ENCODE measurements around the gene RANBP10. TPM values are rescaled to one million over a fixed set of nuclear protein-coding genes. Genes with fewer than 3 reads are reported as not detected.
"Not testable (repeated sequence)": the region's sequence is repeated elsewhere in the genome, so short reads cannot be mapped to it uniquely, and the experiment has no call there.

Gene RANBP10
- total RNA-seq, 6 experiments from 2014 or later, result 15.1 to 38.4 (median 22.7) TPM

DNA sequence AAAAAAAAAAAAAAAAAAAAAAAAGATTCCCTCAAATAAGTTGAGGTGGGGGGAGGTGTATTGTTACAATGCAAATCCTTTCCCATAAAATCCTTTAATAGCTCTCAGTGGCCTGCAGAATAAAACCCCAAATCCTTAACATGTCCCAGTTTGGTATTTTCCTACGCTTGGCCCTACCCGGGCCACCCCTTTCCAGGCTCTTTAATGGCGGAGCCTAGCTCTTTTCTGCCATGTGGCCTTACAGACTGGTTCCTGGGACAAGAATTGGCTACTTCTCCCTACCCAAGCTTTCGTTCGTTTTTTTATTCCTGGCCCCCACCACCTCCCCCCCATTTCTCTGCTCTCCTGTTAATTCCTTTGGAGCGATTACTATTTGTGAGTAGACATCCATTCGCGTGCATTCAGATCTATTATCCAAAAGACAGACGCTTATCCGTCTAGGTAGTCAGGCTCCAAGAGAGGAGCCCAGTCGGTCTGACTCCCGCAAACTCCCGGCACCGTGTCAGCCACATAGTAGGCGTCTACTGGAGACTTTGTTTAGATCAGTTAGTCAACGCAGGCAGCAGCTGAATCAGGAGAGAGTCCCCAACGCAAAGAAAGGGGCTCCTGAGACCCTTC lies 34.9 kb upstream of the RANBP10 start:
- no peak for TF ChIP-seq POLR2A (IDR thresholded peaks at IDR 0.05)
- TF ChIP-seq, protein P1, sequence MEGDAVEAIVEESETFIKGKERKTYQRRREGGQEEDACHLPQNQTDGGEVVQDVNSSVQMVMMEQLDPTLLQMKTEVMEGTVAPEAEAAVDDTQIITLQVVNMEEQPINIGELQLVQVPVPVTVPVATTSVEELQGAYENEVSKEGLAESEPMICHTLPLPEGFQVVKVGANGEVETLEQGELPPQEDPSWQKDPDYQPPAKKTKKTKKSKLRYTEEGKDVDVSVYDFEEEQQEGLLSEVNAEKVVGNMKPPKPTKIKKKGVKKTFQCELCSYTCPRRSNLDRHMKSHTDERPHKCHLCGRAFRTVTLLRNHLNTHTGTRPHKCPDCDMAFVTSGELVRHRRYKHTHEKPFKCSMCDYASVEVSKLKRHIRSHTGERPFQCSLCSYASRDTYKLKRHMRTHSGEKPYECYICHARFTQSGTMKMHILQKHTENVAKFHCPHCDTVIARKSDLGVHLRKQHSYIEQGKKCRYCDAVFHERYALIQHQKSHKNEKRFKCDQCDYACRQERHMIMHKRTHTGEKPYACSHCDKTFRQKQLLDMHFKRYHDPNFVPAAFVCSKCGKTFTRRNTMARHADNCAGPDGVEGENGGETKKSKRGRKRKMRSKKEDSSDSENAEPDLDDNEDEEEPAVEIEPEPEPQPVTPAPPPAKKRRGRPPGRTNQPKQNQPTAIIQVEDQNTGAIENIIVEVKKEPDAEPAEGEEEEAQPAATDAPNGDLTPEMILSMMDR (IDR thresholded peaks at IDR 0.05), result no peak
- Histone ChIP-seq H3K4me1 (peaks cover 0 to 31% (median 7%) of the 10 kb centered on the region in 4 donors), H3K36me3 (no peaks in the 10 kb centered on the region), H3K9me3 (no peaks in the 10 kb centered on the region), H3K27ac (peak overlapping the region; percentile 98 to 99 (median 98)), H3K27me3 (no peaks in the 10 kb centered on the region), H3K4me3 (peak overlapping the region; percentile 74 to 87 (median 83))
- WGBS (ENCODE audit: insufficient coverage, low coverage, low lambda C conversion rate, missing lambda C conversion rate), result 42% methylated on average over 17 of the region's 17 CpGs
- DNase-seq (no peak), ATAC-seq (peak in 1 of 4 donors; percentile 1)
- intact Hi-C loops (cut with DNase I), result no loop called here

DNA sequence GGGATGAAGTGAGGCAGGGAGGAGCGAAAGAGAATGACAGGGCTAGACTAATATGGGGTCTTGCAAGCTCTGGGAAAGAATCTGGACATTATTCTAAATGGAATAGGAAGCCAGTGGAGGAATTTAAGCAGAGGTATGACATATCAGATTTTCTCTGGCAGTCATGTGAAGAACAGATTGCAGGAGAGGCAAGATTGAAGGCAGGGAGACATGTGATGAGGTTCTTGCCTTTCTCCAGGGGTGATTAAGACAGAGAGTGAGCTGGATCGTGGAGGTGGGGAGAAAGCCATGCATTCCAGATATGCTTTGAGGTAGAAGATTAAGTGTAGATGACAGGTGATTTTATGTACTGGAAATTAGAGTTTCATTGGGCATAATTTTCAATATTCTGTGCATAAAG lies 31.5 kb upstream of the RANBP10 start:
- no peak overlapping the region for H3K4me3 ChIP-seq
- intact Hi-C loops (cut with DNase I), result no loop called here
- no peaks in the 10 kb centered on the region for H3K9me3 ChIP-seq
- TF ChIP-seq, protein P1 (IDR thresholded peaks at IDR 0.05), result no peak
- TF ChIP-seq POLR2A (IDR thresholded peaks at IDR 0.05), result no peak
- DNase-seq (no peak), ATAC-seq (no peak)
- no peaks in the 10 kb centered on the region for H3K36me3 ChIP-seq
- H3K27ac ChIP-seq, result no peak overlapping the region
- H3K27me3 ChIP-seq, result no peaks in the 10 kb centered on the region
- peaks cover 0 to 13% (median 2%) of the 10 kb centered on the region in 4 donors for H3K4me1 ChIP-seq
- WGBS (ENCODE audit: insufficient coverage, low coverage, low lambda C conversion rate, missing lambda C conversion rate), result 89% methylated on average over 2 of the region's 2 CpGs

DNA sequence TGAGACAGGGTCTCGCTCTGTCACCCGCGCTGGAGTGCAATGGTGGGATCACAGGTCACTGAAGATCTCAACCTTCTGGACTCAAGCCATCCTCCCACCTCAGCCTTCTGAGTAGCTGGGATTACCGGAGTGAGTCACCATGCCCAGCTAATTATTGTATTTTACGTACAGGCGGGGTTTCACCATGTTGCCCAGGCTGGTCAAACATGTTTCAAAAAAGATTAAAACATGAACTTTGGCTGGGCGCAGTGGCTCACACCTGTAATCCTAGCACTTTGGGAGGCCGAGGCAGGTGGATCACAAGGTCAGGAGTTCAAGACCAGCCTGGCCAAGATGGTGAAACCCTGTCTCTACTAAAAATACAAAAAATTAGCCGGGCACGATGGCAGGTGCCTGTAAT lies 30.8 kb upstream of the RANBP10 start:
- DNase-seq; ATAC-seq; H3K9me3 ChIP-seq; H3K27ac ChIP-seq; H3K36me3 ChIP-seq; intact Hi-C loops (cut with DNase I); H3K27me3 ChIP-seq; H3K4me3 ChIP-seq: not testable (repeated sequence)
- WGBS (ENCODE audit: insufficient coverage, low coverage, low lambda C conversion rate, missing lambda C conversion rate), result 83% methylated on average over 5 of the region's 10 CpGs
- H3K4me1 ChIP-seq, result peaks cover 0 to 16% (median 3%) of the 10 kb centered on the region in 4 donors

DNA sequence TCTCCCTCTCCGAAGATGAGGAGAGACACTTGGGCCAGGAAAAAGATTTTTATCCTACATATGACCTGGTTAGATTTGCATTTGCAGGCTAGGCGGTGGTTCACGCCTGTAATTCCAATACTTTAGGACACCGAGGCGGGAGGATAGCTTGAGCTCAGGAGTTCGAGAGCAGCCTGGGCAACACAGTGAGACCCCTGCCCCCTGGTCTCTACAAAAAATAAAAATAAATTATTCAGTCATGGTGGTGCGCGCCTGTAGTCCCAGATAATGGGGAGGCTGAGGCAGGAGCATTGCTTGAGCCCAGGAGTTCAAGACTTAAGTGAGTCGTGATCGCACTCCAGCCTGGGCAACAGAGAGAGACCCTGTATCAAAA lies 27.9 kb upstream of the RANBP10 start:
- no peaks in the 10 kb centered on the region for H3K27me3 ChIP-seq
- peaks cover 0 to 16% (median 5%) of the 10 kb centered on the region in 4 donors for H3K36me3 ChIP-seq
- DNase-seq (no peak), ATAC-seq (no peak)
- peaks cover 0 to 12% (median 3%) of the 10 kb centered on the region in 4 donors for H3K4me1 ChIP-seq
- no peaks in the 10 kb centered on the region for H3K9me3 ChIP-seq
- peak overlapping the region; percentile 76 to 94 (median 85) for H3K4me3 ChIP-seq
- WGBS (ENCODE audit: insufficient coverage, low coverage, low lambda C conversion rate, missing lambda C conversion rate), result 79% methylated on average over 10 of the region's 10 CpGs
- TF ChIP-seq POLR2A (IDR thresholded peaks at IDR 0.05), result no peak
- TF ChIP-seq, protein P1 (IDR thresholded peaks at IDR 0.05), result no peak
- intact Hi-C loops (cut with DNase I), result no loop called here
- peak overlapping the region in 1 of 3 donors; percentile 37 for H3K27ac ChIP-seq

DNA sequence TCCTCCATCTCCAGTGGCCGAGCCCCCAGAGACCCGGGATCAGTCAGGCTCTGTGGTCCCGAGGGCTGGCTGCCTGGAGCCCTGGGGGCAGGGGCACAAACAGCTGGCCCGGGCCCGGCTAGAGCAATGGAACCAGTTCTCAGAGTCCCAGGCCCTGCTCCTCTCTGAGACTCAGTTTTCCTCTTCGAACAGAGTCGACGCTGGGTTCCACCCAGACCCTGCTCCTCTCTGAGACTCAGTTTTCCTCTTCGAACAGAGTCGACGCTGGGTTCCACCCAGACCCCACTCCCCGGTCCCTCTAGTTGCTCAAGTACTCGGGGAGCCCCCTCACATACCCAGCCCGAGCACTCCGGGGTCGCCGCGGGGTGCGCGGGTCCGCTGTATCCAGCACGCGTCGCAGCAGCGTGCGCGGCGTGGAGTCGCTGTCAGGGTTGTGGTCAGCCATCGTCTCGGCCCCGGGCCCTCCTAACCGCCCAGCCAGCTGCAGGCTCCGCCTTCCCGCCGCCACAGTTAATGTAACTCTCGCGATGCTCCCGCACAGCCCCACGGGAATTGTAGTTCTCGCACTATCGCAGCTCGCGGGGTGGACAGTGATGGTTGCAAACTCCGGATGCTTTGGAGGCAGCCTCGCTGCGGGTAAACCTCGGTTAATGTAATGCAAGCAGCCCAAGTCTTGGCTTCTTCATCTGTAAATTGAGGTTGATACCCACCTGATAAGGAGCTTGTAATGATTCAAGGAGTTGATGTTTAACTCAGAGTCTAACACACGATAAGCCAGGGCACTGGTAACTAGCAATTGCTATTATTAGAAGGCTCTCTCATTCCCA lies 27.3 kb upstream of the RANBP10 start:
- intact Hi-C loops (cut with DNase I), result no loop called here
- TF ChIP-seq, protein P1 (IDR thresholded peaks at IDR 0.05), result no peak
- TF ChIP-seq POLR2A (IDR thresholded peaks at IDR 0.05), result peak; percentile 68
- WGBS (ENCODE audit: insufficient coverage, low coverage, low lambda C conversion rate, missing lambda C conversion rate), result 3% methylated on average over 12 of the region's 49 CpGs

More for the DNA sequence above, 27.3 kb upstream of the RANBP10 start:
- ATAC-seq (peak; percentile 97 to 100 (median 99)), DNase-seq (peak; percentile 92 to 94 (median 93))
- Histone ChIP-seq H3K27me3 (no peaks in the 10 kb centered on the region), H3K4me1 (peaks cover 0 to 12% (median 3%) of the 10 kb centered on the region in 4 donors), H3K9me3 (no peaks in the 10 kb centered on the region), H3K4me3 (peak overlapping the region; percentile 76 to 94 (median 85)), H3K36me3 (peaks cover 0 to 18% (median 5%) of the 10 kb centered on the region in 4 donors), H3K27ac (peak overlapping the region in 2 of 3 donors; percentile 37 to 57)

Data from right lobe of liver (tissue), 6 donors.